H9 (cell line): ENCODE results near the gene TSPAN5. TPM values are rescaled to one million over a fixed set of nuclear protein-coding genes. Genes with fewer than 3 reads are reported as not detected.

ENCODE experiments used
- DNase-seq: peaks from one replicate; pipeline ENCODE4 v3.0.0-alpha.2; 2017
- H2AFZ ChIP-seq: one replicate; pipeline ENCODE4 v1.6.1; 2013; ENCODE audit warnings: mild to moderate bottlenecking, low read length, control low read depth, moderate library complexity
- H2AK5ac ChIP-seq: 2 replicates; pipeline ENCODE4 v1.6.1; 2013; ENCODE audit warnings: low read length, control low read depth, mixed read lengths; ENCODE audit not compliant: insufficient read length
- H2BK120ac ChIP-seq: one replicate; pipeline ENCODE4 v1.6.1; 2013; ENCODE audit warnings: low read depth, mild to moderate bottlenecking, low read length, control low read depth, inconsistent platforms; ENCODE audit not compliant: poor library complexity, severe bottlenecking
- H2BK12ac ChIP-seq: 2 replicates; pipeline ENCODE4 v1.6.1; 2013; ENCODE audit warnings: low read length, control low read depth, mixed read lengths, low read depth; ENCODE audit not compliant: insufficient read length
- H2BK15ac ChIP-seq: 2 replicates; pipeline ENCODE4 v1.6.1; 2013; ENCODE audit warnings: low read depth, low read length, control low read depth
- H2BK20ac ChIP-seq: one replicate; pipeline ENCODE4 v1.6.1; 2013; ENCODE audit warnings: low read depth, mild to moderate bottlenecking, low read length, control low read depth, inconsistent platforms; ENCODE audit not compliant: poor library complexity, severe bottlenecking
- H2BK5ac ChIP-seq: 2 replicates; pipeline ENCODE4 v1.6.1; 2013; ENCODE audit warnings: low read length, control low read depth, mixed read lengths; ENCODE audit not compliant: insufficient read length
- H3K14ac ChIP-seq: 2 replicates; pipeline ENCODE4 v1.6.1; 2013; ENCODE audit warnings: low read length, control low read depth; ENCODE audit not compliant: insufficient read depth
- H3K18ac ChIP-seq: 2 replicates; pipeline ENCODE4 v1.6.1; 2013; ENCODE audit warnings: low read depth, mild to moderate bottlenecking, mixed read lengths, low read length, control low read depth; ENCODE audit not compliant: insufficient read length
- H3K23ac ChIP-seq: 2 replicates; pipeline ENCODE4 v1.6.1; 2013; ENCODE audit warnings: low read length, control low read depth, mixed read lengths, low read depth; ENCODE audit not compliant: insufficient read length
- H3K23me2 ChIP-seq: 2 replicates; pipeline ENCODE4 v1.6.1; 2013; ENCODE audit warnings: low read depth, mild to moderate bottlenecking, mixed read lengths, low read length, control low read depth; ENCODE audit not compliant: insufficient read length, poor library complexity, severe bottlenecking
- H3K27ac ChIP-seq: 2 replicates; pipeline ENCODE4 v1.5.1; 2013; ENCODE audit warnings: low read length, control low read depth, mixed read lengths, low read depth; ENCODE audit not compliant: insufficient read length
- H3K27me3 ChIP-seq: 2 replicates; pipeline ENCODE4 v1.6.1; 2013; ENCODE audit warnings: low read length, control low read depth, inconsistent platforms; ENCODE audit not compliant: insufficient read depth
- H3K4ac ChIP-seq: 2 replicates; pipeline ENCODE4 v1.6.1; 2013; ENCODE audit warnings: low read depth, mild to moderate bottlenecking, control low read depth, inconsistent platforms, low read length, moderate library complexity
- H3K4me1 ChIP-seq: 2 replicates; pipeline ENCODE4 v1.6.1; 2013; ENCODE audit warnings: low read length, control low read depth, inconsistent platforms; ENCODE audit not compliant: insufficient read depth
- H3K4me2 ChIP-seq: 2 replicates; pipeline ENCODE4 v1.6.1; 2013; ENCODE audit warnings: low read length, control low read depth, mixed read lengths; ENCODE audit not compliant: insufficient read length, insufficient read depth
- H3K56ac ChIP-seq: 2 replicates; pipeline ENCODE4 v1.6.1; 2013; ENCODE audit warnings: low read depth, mild to moderate bottlenecking, mixed read lengths, low read length, control low read depth; ENCODE audit not compliant: insufficient read length
- H3K79me1 ChIP-seq: 2 replicates; pipeline ENCODE4 v1.6.1; 2013; ENCODE audit warnings: low read depth, mild to moderate bottlenecking, moderate library complexity, low read length, control low read depth, inconsistent platforms; ENCODE audit not compliant: insufficient read depth, poor library complexity, severe bottlenecking
- H3K79me2 ChIP-seq: 2 replicates; pipeline ENCODE4 v1.6.1; 2013; ENCODE audit warnings: low read length, control low read depth, inconsistent platforms; ENCODE audit not compliant: insufficient read depth
- H3K9ac ChIP-seq: 2 replicates; pipeline ENCODE4 v1.6.1; 2013; ENCODE audit warnings: low read length, control low read depth, mixed read lengths; ENCODE audit not compliant: insufficient read length; ENCODE audit errors: extremely low read depth
- H3K9me3 ChIP-seq: one replicate; pipeline ENCODE4 v1.6.1; 2013; ENCODE audit warnings: low read depth, low read length, inconsistent platforms; ENCODE audit not compliant: control insufficient read depth
- H3T11ph ChIP-seq: one replicate; pipeline ENCODE4 v1.6.1; 2013; ENCODE audit warnings: mild to moderate bottlenecking, low read length, control low read depth, inconsistent platforms
- H4K20me1 ChIP-seq: one replicate; pipeline ENCODE4 v1.6.1; 2013; ENCODE audit not compliant: control insufficient read depth, insufficient read length, insufficient read depth
- H4K5ac ChIP-seq: 2 replicates; pipeline ENCODE4 v1.6.1; 2013; ENCODE audit warnings: low read depth, mild to moderate bottlenecking, mixed read lengths, low read length, control low read depth; ENCODE audit not compliant: insufficient read length
- H4K8ac ChIP-seq: replicated peaks from 2 replicates; pipeline ENCODE4 v1.6.1; 2013; ENCODE audit warnings: low read length, control low read depth, mixed read lengths, low read depth; ENCODE audit not compliant: insufficient read length
- H4K91ac ChIP-seq: 2 replicates; pipeline ENCODE4 v1.6.1; 2013; ENCODE audit warnings: low read depth, mild to moderate bottlenecking, moderate library complexity, mixed read lengths, low read length, control low read depth; ENCODE audit not compliant: insufficient read length
- H3K27ac Mint-ChIP-seq, 3 experiments: 2 replicates in 2 of 3; 3 replicates in 1 of 3; pipeline ENCODE4 v1.8.0; 2020 to 2021; ENCODE audit warnings: mixed read lengths in 3 of 3, mild to moderate bottlenecking in 1 of 3, moderate library complexity in 1 of 3
- H3K27me3 Mint-ChIP-seq: 2 replicates; pipeline ENCODE4 v1.8.0; 2021; ENCODE audit warnings: low read depth, mild to moderate bottlenecking, moderate library complexity, mixed read lengths
- H3K36me3 Mint-ChIP-seq, 3 experiments: 2 replicates in 2 of 3; 3 replicates in 1 of 3; pipeline ENCODE4 v1.8.0; 2020 to 2021; ENCODE audit warnings: low read depth in 3 of 3, mixed read lengths in 3 of 3; ENCODE audit not compliant: insufficient read depth in 1 of 3
- H3K4me1 Mint-ChIP-seq, 2 experiments: 2 replicates each; pipeline ENCODE4 v1.8.0; 2020; ENCODE audit warnings: mixed read lengths in 2 of 2
- H3K4me3 Mint-ChIP-seq, 2 experiments: 2 replicates in 1 of 2; 3 replicates in 1 of 2; pipeline ENCODE4 v1.8.0; 2020 to 2021; ENCODE audit warnings: mild to moderate bottlenecking in 2 of 2, mixed read lengths in 2 of 2, moderate library complexity in 1 of 2
- H3K9me3 Mint-ChIP-seq, 2 experiments: 2 replicates in 1 of 2; 3 replicates in 1 of 2; pipeline ENCODE4 v1.8.0; 2020; ENCODE audit warnings: mild to moderate bottlenecking in 2 of 2, mixed read lengths in 2 of 2, moderate library complexity in 1 of 2
- WGBS: extraction: QIAGEN DNeasy Blood & Tissue Kit; methylation state at CpG from one replicate; pipeline ENCODE4 v1.1.7; 2013; ENCODE audit warnings: missing lambda C conversion rate, low lambda C conversion rate, mixed read lengths; ENCODE audit not compliant: insufficient read length; ENCODE audit errors: extremely low coverage; 5-methylcytosine and 5-hydroxymethylcytosine counted together
- total RNA-seq: library from RNA; stranded (reverse); gene quantifications from 2 replicates; pipeline ENCODE4 v1.2.1, GENCODE V29; 2021
- TF ChIP-seq, protein P1 (sequence below): fragments of 200-600 bp; sonication (generic); conservative IDR thresholded peaks from 3 replicates; pipeline ENCODE4 v1.8.0; 2021; ENCODE audit warnings: antibody characterized with exemption, mild to moderate bottlenecking

The TSPAN5 gene
- total RNA-seq, 1 experiment from 2014 or later, result 7.0 TPM

DNA sequence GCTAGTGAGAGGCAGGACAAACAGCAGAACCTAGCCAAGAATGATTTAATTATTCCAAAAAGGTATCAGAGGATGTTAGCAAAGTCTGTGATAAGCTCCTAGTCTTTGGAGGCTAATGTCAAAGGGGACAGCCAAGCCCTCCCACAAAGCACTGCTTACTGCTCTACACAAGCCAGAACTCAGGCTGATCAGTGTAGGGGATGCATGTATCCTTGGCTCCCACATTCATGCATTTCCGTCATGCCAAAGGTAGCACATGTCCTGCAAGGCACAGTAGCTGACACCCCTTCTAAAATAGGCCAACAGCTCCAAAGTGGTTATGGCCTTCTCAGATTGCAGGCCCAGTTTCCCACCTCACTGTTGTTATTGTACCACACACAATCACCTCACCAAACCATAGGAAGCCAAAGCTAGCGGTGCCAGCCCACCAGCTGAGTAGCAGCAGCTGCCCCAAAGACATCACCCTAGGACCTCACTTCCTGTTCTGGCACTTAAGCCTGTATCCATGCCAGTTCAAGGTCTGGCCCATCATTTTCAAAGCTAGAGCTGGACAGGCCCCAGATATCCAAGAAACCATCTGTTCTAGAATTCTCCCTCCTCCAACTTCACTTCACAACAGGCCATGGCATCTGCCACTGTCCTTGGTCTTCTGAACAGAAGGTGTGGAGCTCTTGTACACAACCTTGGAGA lies 40.9 kb downstream of the TSPAN5 start:
- no peak overlapping the region for H2BK5ac ChIP-seq
- DNase-seq, result no peak
- H3K27ac Mint-ChIP-seq, result peak overlapping the region in 1 of 3 experiments; percentile 50; a peak in 1 of 7 replicates
- WGBS, result no CpG with 5 or more reads among the region's 2 CpGs
- no peaks in the 10 kb centered on the region for H3K23me2 ChIP-seq
- no peak overlapping the region for H2AFZ ChIP-seq
- no peak overlapping the region for H4K91ac ChIP-seq
- no peaks in the 10 kb centered on the region for H4K20me1 ChIP-seq
- no peaks in the 10 kb centered on the region for H3K9me3 Mint-ChIP-seq
- H3K56ac ChIP-seq, result no peak overlapping the region
- no peaks in the 10 kb centered on the region for H3K27me3 Mint-ChIP-seq
- no peak overlapping the region for H2BK12ac ChIP-seq
- H3K79me2 ChIP-seq, result no peaks in the 10 kb centered on the region; the same call in 1 of the 2 replicates
- H3K79me1 ChIP-seq, result no peaks in the 10 kb centered on the region
- no peaks in the 10 kb centered on the region for H3K9me3 ChIP-seq
- peaks cover 7% of the 10 kb centered on the region; the same call in 1 of the 2 replicates for H3K4me1 ChIP-seq
- H3K14ac ChIP-seq, result no peak overlapping the region
- H3K36me3 Mint-ChIP-seq, result no peaks in the 10 kb centered on the region
- H2BK120ac ChIP-seq, result no peak overlapping the region
- H4K5ac ChIP-seq, result no peak overlapping the region
- H3K4me2 ChIP-seq, result no peak overlapping the region
- H3K4ac ChIP-seq, result no peak overlapping the region
- peaks cover 27 to 28% of the 10 kb centered on the region in 2 experiments for H3K4me1 Mint-ChIP-seq
- no peak overlapping the region for H4K8ac ChIP-seq
- H3K23ac ChIP-seq, result no peak overlapping the region
- no peaks in the 10 kb centered on the region for H3K27me3 ChIP-seq
- TF ChIP-seq, protein P1, sequence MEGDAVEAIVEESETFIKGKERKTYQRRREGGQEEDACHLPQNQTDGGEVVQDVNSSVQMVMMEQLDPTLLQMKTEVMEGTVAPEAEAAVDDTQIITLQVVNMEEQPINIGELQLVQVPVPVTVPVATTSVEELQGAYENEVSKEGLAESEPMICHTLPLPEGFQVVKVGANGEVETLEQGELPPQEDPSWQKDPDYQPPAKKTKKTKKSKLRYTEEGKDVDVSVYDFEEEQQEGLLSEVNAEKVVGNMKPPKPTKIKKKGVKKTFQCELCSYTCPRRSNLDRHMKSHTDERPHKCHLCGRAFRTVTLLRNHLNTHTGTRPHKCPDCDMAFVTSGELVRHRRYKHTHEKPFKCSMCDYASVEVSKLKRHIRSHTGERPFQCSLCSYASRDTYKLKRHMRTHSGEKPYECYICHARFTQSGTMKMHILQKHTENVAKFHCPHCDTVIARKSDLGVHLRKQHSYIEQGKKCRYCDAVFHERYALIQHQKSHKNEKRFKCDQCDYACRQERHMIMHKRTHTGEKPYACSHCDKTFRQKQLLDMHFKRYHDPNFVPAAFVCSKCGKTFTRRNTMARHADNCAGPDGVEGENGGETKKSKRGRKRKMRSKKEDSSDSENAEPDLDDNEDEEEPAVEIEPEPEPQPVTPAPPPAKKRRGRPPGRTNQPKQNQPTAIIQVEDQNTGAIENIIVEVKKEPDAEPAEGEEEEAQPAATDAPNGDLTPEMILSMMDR, result no peak
- no peak overlapping the region for H3T11ph ChIP-seq
- no peak overlapping the region for H2BK15ac ChIP-seq
- H2BK20ac ChIP-seq, result no peak overlapping the region
- H3K18ac ChIP-seq, result no peak overlapping the region
- H3K4me3 Mint-ChIP-seq, result no peak overlapping the region
- no peak overlapping the region for H2AK5ac ChIP-seq
- no peak overlapping the region for H3K9ac ChIP-seq
- no peak overlapping the region for H3K27ac ChIP-seq
